GM18526 (cell line): Measurements from ENCODE around the gene KPNA1.

Experiments
- POLR2A ChIP-seq: IDR thresholded peaks from 3 replicates; pipeline ENCODE4 v1.6.1; 2011; ENCODE audit not compliant: insufficient read length; ENCODE audit errors: extremely low read depth

The KPNA1 gene

DNA sequence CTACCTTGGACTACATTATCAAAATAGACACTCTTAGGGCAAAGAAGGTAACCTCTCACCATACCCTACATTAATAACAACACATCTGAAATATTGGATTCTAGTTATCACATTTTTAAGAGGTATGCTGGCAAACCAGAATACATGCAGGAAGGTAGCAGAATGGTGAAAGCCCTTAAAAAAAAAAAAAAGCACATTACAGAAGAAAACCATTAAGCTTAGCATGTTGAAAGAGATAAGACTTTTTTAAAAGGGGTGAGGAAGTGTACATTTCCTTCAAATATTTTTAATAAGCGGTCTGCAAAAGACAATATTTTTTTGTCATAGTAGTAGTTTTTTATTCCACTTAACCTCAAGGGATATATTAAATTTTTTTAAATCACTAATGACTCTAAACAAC is 52.3 kb downstream of the KPNA1 start:
- no peak for TF ChIP-seq POLR2A

DNA sequence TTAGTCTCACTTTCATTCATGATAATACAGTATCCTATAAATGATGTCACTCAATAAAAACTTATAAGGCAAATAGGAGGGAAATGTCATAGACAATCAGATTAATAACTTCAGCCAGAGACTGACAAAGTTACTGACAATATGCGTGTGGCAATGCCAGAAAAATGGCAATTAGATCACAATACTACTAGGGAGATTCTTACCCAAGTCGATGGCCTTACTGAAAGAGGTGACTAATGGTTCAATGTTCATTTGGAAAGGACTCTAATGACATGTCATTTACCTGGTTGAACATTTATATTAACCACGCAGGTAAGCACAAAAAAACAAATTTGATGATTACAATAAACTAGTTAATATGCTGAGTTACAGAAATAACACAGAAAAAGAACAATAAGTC is 52.9 kb downstream of the KPNA1 start:
- TF ChIP-seq POLR2A, result no peak

DNA sequence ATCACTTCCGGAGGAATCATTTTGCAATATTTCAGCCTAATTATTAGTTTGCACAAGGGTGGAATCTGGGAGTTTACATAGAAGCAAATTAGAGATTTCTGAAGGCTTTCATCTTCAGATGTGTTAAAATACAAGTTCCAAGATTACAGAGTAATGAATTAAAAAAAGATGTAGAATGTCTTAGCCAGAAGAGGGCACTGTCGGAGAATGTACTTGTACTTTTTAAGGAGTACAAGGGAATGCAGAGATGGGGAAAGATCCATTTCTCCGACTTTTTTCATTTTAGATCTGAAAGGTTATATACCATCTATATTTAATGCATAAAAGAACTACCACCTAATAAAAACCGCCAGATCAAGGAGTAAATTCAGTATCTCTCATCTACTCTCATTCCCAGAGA is 55.7 kb downstream of the KPNA1 start:
- TF ChIP-seq POLR2A, result no peak

DNA sequence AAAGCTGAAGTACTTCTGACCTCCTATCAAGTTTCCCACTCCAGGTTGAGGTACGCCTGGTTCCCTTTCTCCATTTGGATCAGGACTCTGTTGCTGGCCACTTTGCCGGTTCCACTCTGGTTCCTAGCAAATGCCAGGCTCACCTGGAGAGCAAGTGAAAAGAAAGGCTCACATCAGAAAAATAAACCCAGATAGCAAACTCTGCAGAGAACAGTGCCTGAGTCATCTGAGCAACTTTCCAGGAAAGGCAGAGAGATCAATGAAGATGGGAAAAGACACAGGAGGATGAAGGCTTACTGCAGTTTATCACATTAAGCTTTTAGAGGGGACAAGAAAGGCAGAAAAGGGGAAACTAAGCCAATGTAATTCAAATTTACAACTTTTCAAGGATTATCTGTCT is 57.0 kb downstream of the KPNA1 start:
- TF ChIP-seq POLR2A, result no peak

DNA sequence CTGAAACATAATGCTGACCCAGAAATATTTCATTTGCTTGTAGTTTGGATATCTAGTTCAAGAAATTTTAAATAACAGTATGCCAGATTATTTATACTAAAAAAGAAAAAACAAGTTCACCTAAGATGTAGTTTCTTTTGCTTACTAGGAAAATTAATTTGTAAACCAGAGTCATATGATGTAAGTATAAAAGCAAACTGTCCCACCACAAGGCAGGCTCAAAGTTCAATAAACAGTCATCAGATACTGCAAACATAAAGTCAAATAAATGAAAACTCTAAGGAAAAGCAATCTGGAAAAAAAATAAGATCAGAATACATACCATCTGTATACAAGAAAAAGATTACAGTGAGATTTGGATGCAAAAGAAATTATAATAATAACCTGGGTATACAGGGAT is 58.7 kb downstream of the KPNA1 start:
- no peak for TF ChIP-seq POLR2A

DNA sequence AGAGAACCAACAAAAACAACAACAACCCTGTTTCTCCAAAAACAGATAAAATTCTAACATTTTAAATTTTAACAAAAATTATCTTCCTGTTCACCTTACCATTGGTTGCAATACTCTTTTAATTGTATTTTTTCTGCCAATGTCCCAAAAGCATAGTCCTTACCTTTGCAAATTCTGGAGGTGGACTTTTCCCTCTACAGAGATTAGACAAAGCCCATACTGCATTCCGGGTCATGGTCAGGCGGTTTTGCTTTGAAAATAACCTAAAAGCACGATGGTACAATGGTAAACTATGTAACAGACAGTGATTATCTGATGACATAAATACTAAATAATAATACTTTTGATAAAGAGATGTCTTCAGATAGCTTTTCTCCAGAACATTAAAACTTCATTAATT is 63.4 kb downstream of the KPNA1 start:
- no peak for TF ChIP-seq POLR2A

DNA sequence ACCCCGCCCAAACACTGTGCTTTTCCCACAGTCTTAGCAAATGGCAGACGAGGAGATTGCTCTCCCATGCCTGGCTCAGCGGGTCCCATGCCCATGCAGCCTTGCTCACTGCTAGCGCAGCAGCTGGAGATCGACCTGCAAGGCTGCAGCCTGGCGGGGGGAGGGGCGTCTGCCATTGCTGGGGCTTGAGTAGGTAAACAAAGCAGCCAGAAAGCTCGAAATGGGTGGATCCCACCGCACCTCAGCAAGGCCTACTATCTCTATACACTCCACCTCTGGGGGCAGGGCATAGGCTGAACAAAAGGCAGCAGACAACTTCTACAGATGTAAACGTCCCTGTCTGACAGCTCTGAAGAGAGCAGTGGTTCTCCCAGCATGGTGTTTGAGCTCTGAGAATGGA is 71.6 kb downstream of the KPNA1 start:
- TF ChIP-seq POLR2A, result no peak

DNA sequence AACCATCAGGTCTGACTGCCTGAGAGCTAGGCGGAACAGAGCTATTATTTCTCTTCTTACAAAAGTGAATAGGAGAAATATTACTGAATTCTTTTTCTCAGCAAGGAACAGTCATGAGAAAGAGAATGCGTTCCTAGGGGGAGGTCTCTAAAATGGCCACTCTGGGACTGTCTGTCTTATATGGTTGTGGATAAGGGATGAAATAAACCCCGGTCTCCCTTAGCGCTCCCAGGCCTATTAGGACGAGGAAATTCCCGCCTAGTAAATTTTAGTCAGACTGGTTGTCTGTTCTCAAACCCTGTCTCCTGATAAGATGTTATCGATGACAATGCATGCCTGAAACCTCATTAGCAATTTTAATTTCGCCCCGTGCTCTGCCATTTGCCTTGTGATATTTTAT is 78.8 kb downstream of the KPNA1 start:
- no peak for TF ChIP-seq POLR2A

DNA sequence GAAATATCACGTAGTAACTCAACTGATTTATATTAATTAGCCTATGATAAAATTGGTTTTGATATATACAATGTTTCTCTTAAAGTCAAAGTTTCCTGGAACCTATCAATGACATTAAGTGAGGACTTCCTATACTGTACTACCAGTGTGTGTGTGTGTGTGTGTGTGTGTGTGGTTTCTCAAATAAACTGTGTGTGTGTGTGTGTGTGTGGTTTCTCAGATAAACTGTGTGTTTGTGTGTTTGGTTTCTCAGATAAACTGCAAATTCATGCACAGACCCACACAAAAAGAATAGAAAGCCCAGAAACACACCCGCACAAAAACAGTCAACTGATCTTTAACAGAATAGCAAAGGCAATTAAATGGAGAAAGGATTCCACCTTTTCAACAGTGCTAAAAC is 84.4 kb downstream of the KPNA1 start:
- TF ChIP-seq POLR2A, result no peak

DNA sequence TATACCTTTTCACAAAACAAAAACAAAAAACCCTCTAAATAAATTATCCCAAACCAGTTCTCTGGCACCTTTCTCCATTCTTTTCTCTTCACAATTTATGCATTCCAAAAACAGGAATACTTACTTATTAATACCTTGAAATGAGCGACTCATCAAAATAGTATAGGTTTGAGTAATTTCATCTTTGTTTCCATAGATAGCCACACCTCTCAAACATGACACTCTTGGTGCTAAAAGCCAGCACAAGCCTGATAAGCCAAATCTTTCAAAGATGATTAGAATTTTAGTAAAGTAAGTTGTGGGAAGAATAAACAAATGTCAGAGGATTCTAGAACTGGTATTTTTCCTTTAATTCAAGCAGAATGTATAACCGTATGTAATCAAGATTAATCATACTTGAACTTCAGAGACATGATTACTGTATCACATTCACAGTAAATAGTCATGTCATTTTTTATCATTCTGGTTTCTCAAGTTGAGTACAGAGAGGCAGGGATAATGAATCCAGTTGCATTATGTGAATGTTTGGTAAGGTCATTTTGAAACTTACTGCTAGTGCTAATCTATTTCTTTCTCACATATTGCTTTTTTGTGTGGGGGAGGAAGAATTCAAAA is 86.8 kb downstream of the KPNA1 start:
- no peak for TF ChIP-seq POLR2A

DNA sequence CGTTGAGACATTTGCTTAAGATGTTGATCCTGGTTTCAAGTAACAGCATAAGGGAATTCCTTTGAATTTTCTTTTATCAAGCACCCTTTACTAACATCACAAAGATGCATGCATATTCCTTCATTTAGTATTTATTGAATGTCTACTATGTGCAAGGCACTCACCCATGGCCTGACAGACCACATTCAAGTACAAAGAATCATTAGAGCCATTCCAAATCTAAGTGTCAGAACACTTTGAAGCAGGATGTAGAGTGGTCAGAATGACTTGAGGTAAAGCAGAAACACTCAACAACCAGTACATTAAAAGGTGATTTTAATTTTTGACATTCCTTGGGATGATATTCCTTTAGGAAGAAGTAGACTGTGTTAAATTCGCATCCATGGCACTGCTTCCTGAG is 92.9 kb downstream of the KPNA1 start:
- TF ChIP-seq POLR2A, result no peak

DNA sequence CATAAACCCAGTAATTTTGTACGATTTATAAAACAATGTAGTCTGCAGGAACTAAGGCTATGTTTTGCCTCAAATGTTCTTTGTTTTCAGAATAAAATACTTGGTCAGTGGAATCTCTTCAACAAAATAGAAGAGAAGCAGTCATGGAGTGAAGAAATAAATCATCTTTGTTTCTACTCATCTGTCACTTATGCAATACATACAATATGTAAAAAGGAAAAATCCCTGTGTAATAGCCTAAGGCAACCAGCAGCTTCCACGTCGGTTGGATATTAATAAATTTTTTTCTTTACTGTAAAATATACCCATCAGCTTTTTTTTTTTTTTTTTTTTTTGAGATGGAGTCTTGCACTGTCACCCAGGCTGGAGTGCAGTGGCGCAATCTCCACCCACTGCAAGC is 93.6 kb downstream of the KPNA1 start:
- no peak for TF ChIP-seq POLR2A

DNA sequence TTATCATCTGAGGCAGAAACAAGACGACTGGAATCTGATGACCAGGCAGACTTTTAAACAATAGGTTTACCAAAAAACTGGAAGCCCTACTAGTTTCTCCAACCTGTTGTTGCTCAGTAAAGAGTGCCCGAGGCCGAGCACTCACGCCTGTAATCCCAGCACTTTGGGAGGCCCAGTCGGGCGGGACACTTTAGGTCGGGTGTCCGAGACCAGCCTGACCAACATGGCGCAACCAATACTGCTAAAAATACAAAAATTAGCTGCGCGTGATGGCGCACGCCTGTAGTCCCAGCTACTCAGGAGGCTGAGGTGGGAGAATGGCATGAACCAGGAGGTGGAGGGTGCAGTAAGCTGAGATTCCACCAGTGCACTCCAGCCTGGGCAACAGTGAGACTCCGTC is 97.8 kb downstream of the KPNA1 start:
- TF ChIP-seq POLR2A, result no peak

DNA sequence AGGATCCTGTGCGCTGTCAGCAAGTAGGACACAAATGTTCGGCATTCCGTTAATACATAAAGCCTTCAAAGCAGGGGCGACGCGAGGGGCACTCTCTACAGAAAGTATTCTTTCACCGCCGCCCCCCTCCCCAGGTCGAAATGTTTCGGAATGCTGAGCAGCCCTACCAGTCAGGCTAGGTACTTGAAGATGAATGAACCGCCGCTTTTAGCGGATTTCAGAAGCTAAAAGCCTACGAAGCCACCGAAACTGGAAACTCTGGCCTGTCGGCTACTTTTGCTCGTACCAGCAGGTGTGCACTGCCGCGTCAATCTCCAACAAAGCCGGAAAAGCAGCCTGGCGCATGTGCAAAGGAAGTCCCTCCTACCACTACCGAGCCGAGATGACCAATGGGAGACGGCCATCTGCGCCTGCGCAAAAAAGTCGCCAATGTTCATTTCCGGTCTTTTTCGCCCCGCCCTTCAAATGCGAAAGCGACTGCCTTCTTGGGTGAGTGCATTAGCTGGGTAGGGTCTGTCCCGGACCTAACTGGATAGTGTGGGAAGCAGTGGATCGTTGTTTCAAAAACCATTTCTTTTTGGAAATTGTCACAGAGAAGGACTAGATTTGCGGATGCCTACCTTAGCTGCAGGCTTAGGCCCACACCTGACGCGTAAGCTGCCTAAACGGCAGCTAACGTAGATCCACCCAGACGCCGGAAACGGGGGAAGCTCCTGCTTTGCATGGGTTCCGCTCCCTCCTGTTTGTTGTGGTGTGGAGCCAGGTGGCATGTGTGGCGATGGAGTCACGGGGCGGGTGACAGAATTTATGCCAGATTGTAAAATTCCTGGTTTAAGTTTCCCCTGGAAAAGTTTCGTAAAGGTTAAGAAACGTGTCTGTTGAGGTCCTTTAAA is 98.7 kb downstream of the KPNA1 start, which contains the start of gene WDR5B:
WDR5B (minus strand) TSS at position 301 of the 893 bp plus-strand sequence. CDS start 534 bp downstream, outside the sequence.
- peak; percentile 89 for TF ChIP-seq POLR2A

DNA sequence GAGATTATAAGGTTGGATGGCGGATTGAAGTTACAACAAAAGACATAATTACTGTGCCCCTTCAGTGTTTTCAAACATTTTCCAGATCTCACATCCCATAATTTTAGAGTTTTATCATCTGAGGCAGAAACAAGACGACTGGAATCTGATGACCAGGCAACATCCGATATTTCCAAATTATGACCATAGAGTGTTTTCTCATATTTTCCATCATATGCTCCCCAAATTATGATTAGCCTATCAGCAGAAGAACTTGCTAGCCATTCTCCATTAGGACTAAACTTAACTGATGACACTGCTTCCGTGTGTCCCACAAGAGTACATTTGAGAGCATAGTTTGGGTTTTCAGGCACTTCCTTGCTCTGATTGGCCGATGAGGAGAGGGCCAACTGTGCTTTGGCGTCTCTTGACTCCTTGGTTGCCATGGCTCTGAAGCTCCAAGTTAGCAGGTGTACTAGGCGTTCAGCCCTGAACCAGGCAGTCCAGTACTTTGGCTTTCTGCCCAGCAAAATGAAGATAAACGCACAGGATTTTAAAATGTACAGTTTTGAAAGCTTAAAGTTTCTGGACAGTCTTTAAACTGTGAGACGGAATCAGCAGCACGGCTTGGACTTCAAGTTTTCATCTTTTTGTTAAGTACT is 99.5 kb downstream of the KPNA1 start:
- no peak for TF ChIP-seq POLR2A

DNA sequence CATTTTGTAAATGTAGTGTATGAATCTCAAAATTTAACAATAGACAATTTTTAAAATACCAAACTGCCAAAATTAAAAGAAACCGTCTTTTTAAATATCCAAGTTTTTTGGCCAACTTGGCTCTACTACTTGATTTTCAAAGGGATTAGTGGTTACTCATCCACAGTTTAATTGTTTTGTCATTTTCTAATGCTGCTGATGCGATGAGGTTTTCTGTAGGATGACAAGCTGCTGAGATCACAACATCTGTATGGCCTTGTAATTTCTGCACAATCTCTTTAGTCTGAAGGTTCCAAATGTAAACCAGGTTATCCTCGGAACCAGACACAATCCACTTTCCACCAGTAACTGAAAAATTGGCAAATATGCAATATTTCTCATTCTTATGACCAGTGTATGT is 100.3 kb downstream of the KPNA1 start:
- no peak for TF ChIP-seq POLR2A
